Endothelial cell of umbilical vein (primary cell): ENCODE data around the gene NFKBIE. TPM values are rescaled to one million over a fixed set of nuclear protein-coding genes. Genes with fewer than 3 reads are reported as not detected.

Source experiments
- BruUV-seq: library from RNA; stranded (reverse); fragments of 400-500 nt; replicated peaks from 2 replicates; lab custom pipeline; 2021; lab: Mats Ljungman, UMichigan
- CTCF ChIA-PET: fragments of 300-600, 350-600 bp; sonication (Branson Sonifier 250); formaldehyde crosslinking; loops from one replicate; lab custom pipeline; 2021; ENCODE audit warnings: antibody characterized with exemption, inconsistent platforms; lab: Charles Lee
- POLR2A ChIA-PET: fragments of 300-600, 350-600 bp; sonication (Branson Sonifier 250); formaldehyde crosslinking; loops from one replicate; lab custom pipeline; 2021; ENCODE audit warnings: antibody characterized with exemption, inconsistent platforms; lab: Charles Lee
- DNase-seq: peaks from one replicate; pipeline ENCODE4 v3.0.0-alpha.2; 2011; ENCODE audit warnings: low read depth, low spot score
- FAIRE-seq: peaks from 2 replicates; lab custom pipeline; 2011; peaks lifted over from hg19 to GRCh38; lab: Jason Lieb, UNC
- H2AFZ ChIP-seq: 2 replicates; pipeline ENCODE4 v1.6.0; 2012; ENCODE audit warnings: low read depth, low read length, control low read depth, inconsistent platforms
- H3K27ac ChIP-seq: 2 replicates; pipeline ENCODE4 v1.5.1; 2011; ENCODE audit warnings: low read depth, mild to moderate bottlenecking, control low read depth, low read length, moderate library complexity; ENCODE audit not compliant: insufficient read depth
- H3K27me3 ChIP-seq, 2 experiments: 2 replicates each; pipeline versions ENCODE4 v1.6.0 to v1.6.1; 2011; ENCODE audit warnings: low read length in 2 of 2, mixed read lengths in 1 of 2; ENCODE audit not compliant: control insufficient read depth in 2 of 2, insufficient read depth in 2 of 2
- H3K36me3 ChIP-seq, 2 experiments: 2 replicates in 1 of 2; 3 replicates in 1 of 2; pipeline ENCODE4 v1.5.1; 2011; ENCODE audit warnings: low read length in 2 of 2, mild to moderate bottlenecking in 1 of 2, moderate library complexity in 1 of 2; ENCODE audit not compliant: control insufficient read depth in 2 of 2, insufficient read depth in 2 of 2; ENCODE audit errors: extremely low read depth in 1 of 2
- H3K4me1 ChIP-seq: 3 replicates; pipeline ENCODE4 v1.5.1; 2011; ENCODE audit warnings: mild to moderate bottlenecking, low read length; ENCODE audit not compliant: control insufficient read depth, insufficient read depth; ENCODE audit errors: extremely low read depth
- H3K4me2 ChIP-seq: 2 replicates; pipeline ENCODE4 v1.6.1; 2011; ENCODE audit warnings: low read length, control low read depth, mixed read lengths; ENCODE audit not compliant: insufficient read depth
- H3K4me3 ChIP-seq, 3 experiments: fragments of 200-600 bp in 1 of 3; sonication (generic), shearing (Covaris generic) in 1 of 3; replicated peaks in 1 of 3; 2 replicates each; pipeline ENCODE4 v1.5.1; 2011 to 2016; ENCODE audit warnings: control low read depth in 3 of 3, low read length in 3 of 3, mild to moderate bottlenecking in 2 of 3, inconsistent platforms in 1 of 3, low read depth in 1 of 3, moderate library complexity in 1 of 3; ENCODE audit not compliant: insufficient read depth in 1 of 3
- H3K79me2 ChIP-seq: 2 replicates; pipeline ENCODE4 v1.6.0; 2012; ENCODE audit warnings: low read length, inconsistent platforms; ENCODE audit not compliant: control insufficient read depth, insufficient read depth
- H3K9ac ChIP-seq: replicated peaks from 2 replicates; pipeline ENCODE3; 2011; ENCODE audit warnings: low read length, control low read depth; ENCODE audit not compliant: insufficient read depth; ENCODE audit errors: extremely low read depth
- H3K9me1 ChIP-seq: replicated peaks from 3 replicates; pipeline ENCODE4 v1.6.0; 2011; ENCODE audit warnings: mild to moderate bottlenecking, low read length; ENCODE audit not compliant: control insufficient read depth, insufficient read depth; ENCODE audit errors: extremely low read depth
- H3K9me3 ChIP-seq: replicated peaks from 2 replicates; pipeline ENCODE4 v1.5.1; 2012; ENCODE audit warnings: low read length, inconsistent platforms; ENCODE audit not compliant: control insufficient read depth, insufficient read depth
- H4K20me1 ChIP-seq: replicated peaks from 2 replicates; pipeline ENCODE3; 2011; ENCODE audit warnings: mild to moderate bottlenecking, low read length; ENCODE audit not compliant: control insufficient read depth, insufficient read depth; ENCODE audit errors: extremely low read depth
- EZH2 ChIP-seq: IDR thresholded peaks from 2 replicates; pipeline ENCODE4 v1.6.1; 2012; ENCODE audit warnings: borderline replicate concordance, low read depth, mild to moderate bottlenecking, moderate library complexity, low read length, inconsistent platforms; ENCODE audit not compliant: severe bottlenecking
- FOS ChIP-seq: IDR thresholded peaks from 2 replicates; pipeline ENCODE4 v1.6.1; 2011; ENCODE audit warnings: mild to moderate bottlenecking, low read length, moderate library complexity, borderline replicate concordance; ENCODE audit not compliant: insufficient read depth
- GATA2 ChIP-seq: IDR thresholded peaks from 2 replicates; pipeline ENCODE4 v1.7.0; 2011; ENCODE audit warnings: low read depth, mild to moderate bottlenecking, moderate library complexity, mixed read lengths, low read length; ENCODE audit not compliant: insufficient read length, insufficient read depth
- JUN ChIP-seq: IDR thresholded peaks from 2 replicates; pipeline ENCODE4 v1.6.1; 2011; ENCODE audit warnings: borderline replicate concordance, low read depth; ENCODE audit not compliant: insufficient read length, insufficient read depth
- MYC ChIP-seq: IDR thresholded peaks from one replicate; pipeline ENCODE4 v1.6.1; 2011; ENCODE audit warnings: mild to moderate bottlenecking, low read depth, low read length
- POLR2A ChIP-seq: IDR thresholded peaks from 2 replicates; pipeline ENCODE4 v1.6.1; 2012; ENCODE audit warnings: low read depth, mild to moderate bottlenecking, control low read depth, low read length
- POLR2AphosphoS5 ChIP-seq: IDR thresholded peaks from 2 replicates; pipeline ENCODE4 v1.6.1; 2012; ENCODE audit warnings: low read depth, mild to moderate bottlenecking, control low read depth, low read length, moderate library complexity; ENCODE audit not compliant: insufficient read depth
- dilution Hi-C: fragments of 300-500 bp; cut with MboI; formaldehyde crosslinking; loops from one replicate; pipeline ENCODE4 v1.15.0; 2019; ENCODE audit warnings: low sequenced_read_pairs; ENCODE audit not compliant: extremely low pct_ligation_motif_present
- intact Hi-C: fragments of 100-400 bp; cut with micrococcal nuclease; formaldehyde crosslinking; loops from one replicate; pipeline ENCODE4 v1.10.0; 2022
- polyA plus RNA-seq, 4 experiments: library from polyadenylated mRNA; depleted of rRNA in 3 of 4; stranded (reverse) in 3 of 4; unstranded in 1 of 4; fragments of >200 nt; gene quantifications; 2 replicates each; pipeline versions ENCODE4 v1.2.1 to v1.2.3, GENCODE V29; 2011 to 2012; ENCODE audit warnings: missing spikeins in 1 of 4
- total RNA-seq: library from RNA; stranded (reverse); gene quantifications from 2 replicates; pipeline ENCODE4 v1.2.3, GENCODE V29; 2021
- TF ChIP-seq, protein P1 (sequence below): IDR thresholded peaks from 2 replicates; pipeline ENCODE4 v1.6.1; 2011; ENCODE audit not compliant: insufficient read depth, insufficient read length
- TF ChIP-seq, protein P2 (sequence below), 2 donors: IDR thresholded peaks; 1 replicate in 1 of 2; 2 replicates in 1 of 2; pipeline ENCODE4 v1.5.1; 2011; ENCODE audit warnings: low read length in 2 of 2, mild to moderate bottlenecking in 2 of 2, moderate library complexity in 2 of 2, control low read depth in 1 of 2, inconsistent platforms in 1 of 2, low read depth in 1 of 2; ENCODE audit not compliant: insufficient read depth in 1 of 2; ENCODE audit errors: extremely low read depth in 1 of 2

NFKBIE gene
- total and polyA plus RNA-seq, 2 donors (not counting 3 experiments of a cell fraction or from before 2014, with no cell fraction given), result 19.0 to 22.6 TPM

DNA sequence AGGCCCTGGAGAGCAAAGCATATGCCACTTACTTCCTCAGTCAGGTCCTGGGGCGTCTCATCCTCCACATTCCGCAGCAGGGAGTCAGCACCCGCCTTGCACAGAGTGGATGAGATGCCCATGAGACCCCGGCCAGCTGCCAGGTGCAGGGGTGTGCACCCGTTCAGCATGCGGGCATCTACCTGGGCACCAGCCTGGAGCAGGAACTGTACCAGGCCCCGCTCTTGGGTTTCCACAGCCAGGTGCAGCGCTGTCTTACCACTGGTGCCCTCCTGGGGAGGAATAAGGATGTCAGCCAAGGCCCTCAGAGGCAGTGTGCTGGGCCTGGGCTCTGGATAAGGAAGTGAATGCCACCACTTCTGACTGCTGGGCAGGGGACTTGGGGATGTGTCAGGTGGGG lies 5.3 kb downstream of the NFKBIE start:
- Histone ChIP-seq H3K4me2 (no peak overlapping the region), H3K9me3 (no peaks in the 10 kb centered on the region), H2AFZ (no peak overlapping the region), H3K36me3 (peaks cover 3 to 25% of the 10 kb centered on the region in 2 experiments), H3K9ac (no peak overlapping the region), H3K79me2 (peaks cover 38% of the 10 kb centered on the region), H4K20me1 (no peaks in the 10 kb centered on the region), H3K4me1 (peaks cover 41% of the 10 kb centered on the region), H3K27ac (no peak overlapping the region), H3K9me1 (no peaks in the 10 kb centered on the region), H3K27me3 (no peaks in the 10 kb centered on the region), H3K4me3 (no peak overlapping the region)
- DNase-seq, result no peak
- POLR2A ChIA-PET, result no interaction called here
- no TSS peak for BruUV-seq
- FAIRE-seq, result no peak
- no peak for TF ChIP-seq JUN
- TF ChIP-seq GATA2, result no peak
- TF ChIP-seq POLR2A, result no peak
- no peak for TF ChIP-seq EZH2
- TF ChIP-seq MYC, result no peak
- no peak for TF ChIP-seq FOS
- TF ChIP-seq, protein P1, sequence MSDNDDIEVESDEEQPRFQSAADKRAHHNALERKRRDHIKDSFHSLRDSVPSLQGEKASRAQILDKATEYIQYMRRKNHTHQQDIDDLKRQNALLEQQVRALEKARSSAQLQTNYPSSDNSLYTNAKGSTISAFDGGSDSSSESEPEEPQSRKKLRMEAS, result no peak
- CTCF ChIA-PET, result no interaction called here
- dilution Hi-C loops, result no loop called here
- intact Hi-C loops, result no loop called here

GRCh38 chr6:44258921-44259320 lies 6.4 kb downstream of the NFKBIE start:
- Histone ChIP-seq H4K20me1 (no peaks in the 10 kb centered on the region), H3K9me3 (no peaks in the 10 kb centered on the region), H3K36me3 (peaks cover 10 to 36% of the 10 kb centered on the region in 2 experiments), H3K4me3 (no peak overlapping the region), H3K79me2 (peaks cover 36% of the 10 kb centered on the region), H2AFZ (no peak overlapping the region), H3K4me2 (no peak overlapping the region), H3K27ac (no peak overlapping the region), H3K4me1 (peaks cover 32% of the 10 kb centered on the region), H3K9ac (no peak overlapping the region), H3K9me1 (no peaks in the 10 kb centered on the region), H3K27me3 (no peaks in the 10 kb centered on the region)
- dilution Hi-C loops (no loop called here), intact Hi-C loops (no loop called here)
- ChIA-PET CTCF (no interaction called here), POLR2A (no interaction called here)
- FAIRE-seq (no peak), DNase-seq (no peak)
- TF ChIP-seq, protein P1, result no peak
- TF ChIP-seq, protein P2, sequence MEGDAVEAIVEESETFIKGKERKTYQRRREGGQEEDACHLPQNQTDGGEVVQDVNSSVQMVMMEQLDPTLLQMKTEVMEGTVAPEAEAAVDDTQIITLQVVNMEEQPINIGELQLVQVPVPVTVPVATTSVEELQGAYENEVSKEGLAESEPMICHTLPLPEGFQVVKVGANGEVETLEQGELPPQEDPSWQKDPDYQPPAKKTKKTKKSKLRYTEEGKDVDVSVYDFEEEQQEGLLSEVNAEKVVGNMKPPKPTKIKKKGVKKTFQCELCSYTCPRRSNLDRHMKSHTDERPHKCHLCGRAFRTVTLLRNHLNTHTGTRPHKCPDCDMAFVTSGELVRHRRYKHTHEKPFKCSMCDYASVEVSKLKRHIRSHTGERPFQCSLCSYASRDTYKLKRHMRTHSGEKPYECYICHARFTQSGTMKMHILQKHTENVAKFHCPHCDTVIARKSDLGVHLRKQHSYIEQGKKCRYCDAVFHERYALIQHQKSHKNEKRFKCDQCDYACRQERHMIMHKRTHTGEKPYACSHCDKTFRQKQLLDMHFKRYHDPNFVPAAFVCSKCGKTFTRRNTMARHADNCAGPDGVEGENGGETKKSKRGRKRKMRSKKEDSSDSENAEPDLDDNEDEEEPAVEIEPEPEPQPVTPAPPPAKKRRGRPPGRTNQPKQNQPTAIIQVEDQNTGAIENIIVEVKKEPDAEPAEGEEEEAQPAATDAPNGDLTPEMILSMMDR (IDR thresholded peaks at IDR 0.05; ENCODE audit: extremely low read depth in 1 of 2, insufficient read depth in 1 of 2, low read depth in 1 of 2, low read length in 2 of 2), result no peak
- TF ChIP-seq POLR2A, result no peak
- no peak for TF ChIP-seq EZH2
- TF ChIP-seq FOS, result no peak
- no peak for TF ChIP-seq MYC
- no peak for TF ChIP-seq GATA2
- no peak for TF ChIP-seq JUN
- no peak for TF ChIP-seq POLR2AphosphoS5
- no TSS peak for BruUV-seq
